Activated T-cell treated with anti-CD3 and anti-CD28 coated beads, Interleukin-2, amount 50 U/mL, for 1 hour (primary cell): ENCODE data around the gene INHBB.
"Not testable (repeated sequence)": the region's sequence is repeated elsewhere in the genome, so short reads cannot be mapped to it uniquely, and the experiment has no call there.

Experiments
- DNase-seq: peaks from one replicate; pipeline ENCODE4 v3.0.0-alpha.2; 2020

The INHBB gene

DNA sequence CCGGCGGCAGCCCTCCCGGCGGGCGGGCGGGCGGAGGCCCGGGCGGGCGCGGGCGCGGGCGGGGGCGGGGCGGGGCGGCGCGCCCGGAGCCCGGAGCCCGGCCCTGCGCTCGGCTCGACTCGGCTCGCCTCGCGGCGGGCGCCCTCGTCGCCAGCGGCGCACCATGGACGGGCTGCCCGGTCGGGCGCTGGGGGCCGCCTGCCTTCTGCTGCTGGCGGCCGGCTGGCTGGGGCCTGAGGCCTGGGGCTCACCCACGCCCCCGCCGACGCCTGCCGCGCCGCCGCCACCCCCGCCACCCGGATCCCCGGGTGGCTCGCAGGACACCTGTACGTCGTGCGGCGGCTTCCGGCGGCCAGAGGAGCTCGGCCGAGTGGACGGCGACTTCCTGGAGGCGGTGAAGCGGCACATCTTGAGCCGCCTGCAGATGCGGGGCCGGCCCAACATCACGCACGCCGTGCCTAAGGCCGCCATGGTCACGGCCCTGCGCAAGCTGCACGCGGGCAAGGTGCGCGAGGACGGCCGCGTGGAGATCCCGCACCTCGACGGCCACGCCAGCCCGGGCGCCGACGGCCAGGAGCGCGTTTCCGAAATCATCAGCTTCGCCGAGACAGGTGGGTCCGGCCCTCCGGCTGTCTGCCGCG, at the start of gene INHBB:
Gene INHBB, plus strand, starts transcription at position 111 of the 641 bp plus-strand sequence. Its CDS starts 53 bp downstream, at position 164.
- DNase-seq = peak; percentile 22

GRCh38 chr2:120298173-120298835, 47.6 kb upstream of the INHBB start:
- no peak for DNase-seq

- DNase-seq = no peak
Observed at GRCh38 chr2:120299004-120299403, 46.9 kb upstream of the INHBB start.

- DNase-seq = no peak
Observed at GRCh38 chr2:120299561-120299960, 46.4 kb upstream of the INHBB start.

GRCh38 chr2:120300385-120300784, 45.6 kb upstream of the INHBB start:
- no peak for DNase-seq

GRCh38 chr2:120301284-120301683, 44.7 kb upstream of the INHBB start:
- DNase-seq = no peak

GRCh38 chr2:120302301-120302700, 43.6 kb upstream of the INHBB start:
- DNase-seq = no peak

- no peak for DNase-seq
Observed at GRCh38 chr2:120303177-120303576, 42.8 kb upstream of the INHBB start.

DNA sequence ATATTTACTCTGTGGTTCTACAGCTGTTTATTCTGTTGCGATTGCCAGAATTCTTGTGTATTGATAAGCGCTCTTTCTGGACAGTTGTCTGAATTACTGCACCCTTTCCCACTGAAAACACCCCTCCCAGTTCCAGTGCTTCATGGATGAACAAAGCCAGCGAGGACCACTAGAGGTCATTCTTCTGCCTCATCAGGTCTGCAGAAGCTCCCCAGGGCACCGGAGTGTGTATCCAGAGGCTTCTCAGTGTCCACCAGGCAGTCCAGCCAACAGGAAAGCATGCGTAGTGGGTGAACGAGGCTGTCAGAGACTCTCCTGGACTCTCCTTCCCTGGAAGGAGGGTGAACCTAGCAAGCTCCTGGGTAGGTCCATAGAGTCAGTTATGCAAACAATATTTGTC, 40.6 kb upstream of the INHBB start:
- DNase-seq = no peak

- no peak for DNase-seq
Observed at GRCh38 chr2:120305937-120306490, 39.9 kb upstream of the INHBB start.

DNA sequence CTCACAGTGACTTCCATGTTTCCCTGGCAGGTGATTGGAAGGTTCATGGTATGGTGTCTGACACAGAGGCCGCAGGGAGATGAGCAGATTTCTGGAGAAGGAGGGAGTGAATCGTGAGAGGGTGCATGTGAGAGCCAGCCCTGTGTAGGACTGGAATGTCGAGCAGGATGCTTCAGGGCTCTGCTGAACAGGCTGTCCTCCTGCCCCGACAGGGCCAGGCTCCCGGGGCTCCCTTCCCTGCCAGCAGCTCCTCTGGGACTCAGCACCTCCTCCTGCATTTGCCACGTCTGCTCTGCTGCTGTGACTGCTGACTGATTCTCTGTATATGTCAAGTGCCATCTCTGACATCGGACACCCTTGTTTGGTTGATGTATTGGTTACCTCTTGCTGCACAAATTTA, 38.5 kb upstream of the INHBB start:
- DNase-seq = no peak

- DNase-seq = no peak
Observed at GRCh38 chr2:120308038-120308910, 37.7 kb upstream of the INHBB start.

- DNase-seq = no peak
Observed at GRCh38 chr2:120310136-120310535, 35.8 kb upstream of the INHBB start.

DNA sequence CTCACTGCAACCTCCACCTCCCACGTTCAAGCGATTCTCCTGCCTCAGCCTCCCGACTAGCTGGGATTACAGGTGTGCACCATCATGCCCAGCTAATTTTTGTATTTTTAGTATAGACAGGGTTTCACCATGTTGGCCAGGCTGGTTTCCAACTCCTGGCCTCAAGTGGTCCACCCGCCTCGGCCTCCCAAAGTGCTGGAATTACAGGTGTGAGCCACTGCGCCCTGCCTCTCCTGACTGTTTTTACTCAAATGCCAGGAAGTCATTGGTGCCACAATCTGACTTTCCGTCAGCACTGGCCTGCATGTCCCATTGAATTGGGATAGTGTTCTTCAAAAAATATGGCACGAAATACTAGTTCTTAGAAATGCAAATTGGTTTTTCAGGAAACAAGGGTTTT, 35.1 kb upstream of the INHBB start:
- DNase-seq = not testable (repeated sequence)

DNA sequence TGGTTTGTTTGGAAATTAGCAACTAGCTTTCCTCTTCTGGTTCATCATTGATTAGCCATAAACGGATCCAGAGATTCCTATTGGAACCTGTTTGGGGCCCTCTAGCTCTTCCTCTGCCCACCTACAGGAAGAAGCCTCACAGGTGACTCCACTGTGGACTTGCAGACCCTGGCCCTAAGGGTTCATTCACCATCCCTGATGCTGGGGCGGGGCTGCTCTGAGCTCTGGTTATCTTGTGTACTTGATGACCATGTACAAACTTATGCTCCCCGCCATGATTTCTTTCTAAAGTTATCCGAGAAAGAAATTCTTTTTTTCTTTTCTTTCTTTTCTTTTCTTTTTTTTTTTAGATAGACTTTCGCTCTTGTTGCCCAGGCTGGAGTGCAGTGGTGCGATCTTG, 33.9 kb upstream of the INHBB start:
- DNase-seq = no peak

GRCh38 chr2:120312860-120313694, 32.9 kb upstream of the INHBB start:
- DNase-seq = peak; percentile 77

DNA sequence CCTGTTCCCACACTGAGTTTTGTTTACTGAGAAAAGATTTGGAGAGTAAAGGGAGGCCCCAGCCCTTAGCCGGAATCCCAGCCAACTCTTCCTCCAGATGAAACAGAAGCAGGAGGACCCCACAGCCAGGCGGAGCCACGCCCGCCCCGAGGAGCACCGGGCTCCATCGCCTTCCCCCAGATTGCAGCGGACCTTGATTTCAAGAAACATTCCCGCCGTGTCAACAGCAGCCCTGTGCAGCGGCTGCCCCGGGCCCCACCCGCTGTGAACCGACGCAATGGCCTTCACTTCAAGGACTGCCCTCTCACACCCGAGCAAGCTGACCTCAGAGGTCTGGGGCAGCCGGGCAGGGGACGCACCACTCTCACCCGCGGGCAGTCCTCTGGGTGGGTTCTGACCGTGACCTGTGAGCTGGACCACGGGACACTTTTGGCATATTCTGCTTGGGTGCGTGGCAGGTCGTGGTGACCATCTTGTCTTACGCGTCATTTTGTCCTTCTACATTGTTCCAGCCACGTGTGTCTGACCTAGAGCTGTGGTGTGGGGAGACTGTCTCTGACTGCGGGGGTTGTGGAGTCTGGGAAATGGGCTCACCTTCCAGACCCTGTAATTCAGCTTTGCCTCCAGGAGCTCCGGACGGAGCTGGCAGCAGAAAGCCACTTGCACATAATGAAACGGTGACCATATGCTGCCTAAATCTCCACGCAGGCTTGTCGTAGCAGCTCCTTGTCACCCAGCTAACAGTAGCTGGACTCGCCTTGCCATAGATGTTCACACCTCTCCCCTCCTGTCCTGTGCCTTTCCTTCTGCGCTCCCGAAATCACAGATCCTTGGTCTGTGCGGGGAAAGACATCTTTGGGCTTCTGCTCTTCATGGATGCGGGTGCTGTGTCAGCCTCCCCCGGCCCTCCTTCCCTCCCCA, 32.0 kb upstream of the INHBB start:
- no peak for DNase-seq

GRCh38 chr2:120314690-120315366, 31.1 kb upstream of the INHBB start:
- peak; percentile 22 for DNase-seq

GRCh38 chr2:120315367-120316033, 30.4 kb upstream of the INHBB start:
- no peak for DNase-seq

DNA sequence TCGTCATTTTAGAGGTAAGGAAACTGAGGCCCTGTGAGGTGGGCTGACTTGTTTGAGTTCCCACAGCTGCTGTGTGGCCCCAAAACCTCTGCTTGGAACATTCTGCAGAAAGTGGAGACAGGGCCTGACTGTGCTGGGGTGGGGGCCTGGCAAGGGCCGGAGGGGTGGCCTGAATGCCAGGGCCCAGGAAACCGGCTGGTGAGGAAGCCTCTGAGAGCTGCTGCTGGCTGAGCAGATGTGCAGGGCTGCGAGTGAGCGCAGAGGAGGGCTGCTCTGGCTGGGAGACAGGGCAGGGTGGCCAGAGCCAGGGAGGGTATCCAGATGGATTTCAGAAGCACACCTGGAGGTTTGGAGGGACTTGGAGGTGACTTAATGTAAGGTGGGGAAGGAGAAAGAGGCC, 29.9 kb upstream of the INHBB start:
- no peak for DNase-seq
